Activated naive CD4-positive, alpha-beta T cell treated with anti-CD3 and anti-CD28 coated beads, Interleukin-2, amount 50 U/mL, for 72 hours (primary cell): ENCODE measurements around the gene KRT36. TPM values are rescaled to one million over a fixed set of nuclear protein-coding genes. Genes with fewer than 3 reads are reported as not detected.

Source experiments
- ATAC-seq, 2 donors: fragments of 150-1000 bp; cut with Tn5 transposase; 2 replicates each; pipeline ENCODE4 v1.10.0; 2021; ENCODE audit warnings: mild to moderate bottlenecking in 2 of 2, moderate library complexity in 2 of 2
- DNase-seq, 2 donors: peaks; one replicate each; pipeline ENCODE4 v3.0.0; 2021 to 2022; ENCODE audit warnings: low spot score in 2 of 2
- H3K27ac Mint-ChIP-seq, 2 donors: one replicate each; pipeline ENCODE4 v1.8.0; 2022; ENCODE audit warnings: mild to moderate bottlenecking in 2 of 2, mixed read lengths in 2 of 2
- H3K36me3 Mint-ChIP-seq, 2 donors: one replicate each; pipeline ENCODE4 v1.8.0; 2022; ENCODE audit warnings: mixed read lengths in 2 of 2
- H3K9me3 Mint-ChIP-seq, 2 donors: one replicate each; pipeline ENCODE4 v1.8.0; 2022; ENCODE audit warnings: mixed read lengths in 2 of 2
- total RNA-seq, 2 donors: library from RNA; stranded (reverse); gene quantifications; one replicate each; pipeline ENCODE4 v1.2.3, GENCODE V29; 2022

KRT36 gene
- total RNA-seq, 2 donors from 2014 or later = not detected

DNA sequence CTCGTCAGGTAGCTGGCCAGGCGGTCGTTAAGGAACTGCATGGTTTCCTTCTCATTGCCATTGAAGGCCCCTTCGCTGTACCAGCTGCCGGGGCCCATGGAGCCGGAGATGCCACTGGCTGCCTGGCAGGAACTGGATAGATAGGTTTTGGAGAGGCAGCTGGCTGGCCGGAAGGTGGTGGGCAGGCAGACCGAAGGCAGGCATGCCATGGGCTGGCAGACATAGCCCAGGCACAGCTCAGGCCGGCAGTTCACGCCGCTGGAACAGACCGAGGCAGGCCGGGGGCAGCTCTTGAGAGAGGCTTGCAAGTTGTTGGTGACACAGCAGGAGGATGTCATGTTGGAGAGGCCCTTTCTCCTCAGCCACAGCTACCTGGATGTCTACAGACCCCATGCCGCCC lies 22.7 kb downstream of the KRT36 start, which contains the start of gene KRT32:
TSS of gene KRT32 (minus strand) at position 399 of the 400 bp plus-strand sequence. CDS start at position 338, 61 bp downstream.
- H3K9me3 Mint-ChIP-seq = peaks cover 4 to 12% of the 10 kb centered on the region in 2 donors
- no peak within 1 kb of the TSS for H3K27ac Mint-ChIP-seq
- no peak for DNase-seq
- ATAC-seq = no peak
- no peaks in the 10 kb centered on the region for H3K36me3 Mint-ChIP-seq

DNA sequence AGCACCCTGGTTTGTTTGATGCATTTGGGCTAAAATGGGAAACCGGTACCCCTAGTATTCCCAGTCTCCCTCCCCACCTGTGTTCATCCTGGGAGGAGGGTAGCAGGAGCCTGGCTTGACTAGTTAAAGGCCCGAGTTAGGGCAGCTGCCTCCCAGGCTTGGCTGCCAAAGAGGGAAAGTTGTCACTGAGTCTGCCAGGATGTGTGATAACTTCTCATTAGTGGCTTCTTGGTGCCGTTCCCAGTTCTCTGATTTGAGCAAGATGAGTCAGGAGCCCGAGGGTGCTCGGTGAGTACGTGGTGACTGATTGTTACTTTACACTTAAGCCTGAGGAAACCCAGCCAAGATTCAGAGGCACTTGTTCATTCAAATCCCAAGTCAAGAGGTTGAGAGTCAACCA lies 25.0 kb downstream of the KRT36 start:
- ATAC-seq (no peak), DNase-seq (no peak)
- H3K9me3 Mint-ChIP-seq = peaks cover 0 to 7% of the 10 kb centered on the region in 2 donors
- H3K27ac Mint-ChIP-seq = no peak overlapping the region
- no peaks in the 10 kb centered on the region for H3K36me3 Mint-ChIP-seq

DNA sequence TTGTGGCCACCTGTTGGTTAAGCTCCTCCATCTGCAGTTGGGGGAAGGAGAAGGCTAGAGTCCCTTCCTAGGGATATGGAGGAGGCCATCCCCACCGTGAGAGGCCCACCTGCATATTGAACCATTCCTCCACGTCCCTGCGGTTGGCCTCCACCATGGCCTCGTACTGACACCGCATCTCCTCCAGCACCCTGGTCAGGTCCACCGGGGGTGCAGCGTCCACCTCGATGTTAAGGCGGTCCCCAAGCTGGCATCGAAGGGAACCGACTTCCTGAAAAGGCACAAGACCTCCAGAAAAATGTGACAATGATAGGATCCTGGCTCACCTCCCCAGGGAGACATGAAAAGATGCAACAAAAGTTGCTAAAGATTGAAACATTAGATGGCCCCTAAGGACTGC lies 25.5 kb downstream of the KRT36 start:
- H3K9me3 Mint-ChIP-seq = peaks cover 0 to 7% of the 10 kb centered on the region in 2 donors
- H3K36me3 Mint-ChIP-seq = no peaks in the 10 kb centered on the region
- DNase-seq (no peak), ATAC-seq (no peak)
- H3K27ac Mint-ChIP-seq = no peak overlapping the region

DNA sequence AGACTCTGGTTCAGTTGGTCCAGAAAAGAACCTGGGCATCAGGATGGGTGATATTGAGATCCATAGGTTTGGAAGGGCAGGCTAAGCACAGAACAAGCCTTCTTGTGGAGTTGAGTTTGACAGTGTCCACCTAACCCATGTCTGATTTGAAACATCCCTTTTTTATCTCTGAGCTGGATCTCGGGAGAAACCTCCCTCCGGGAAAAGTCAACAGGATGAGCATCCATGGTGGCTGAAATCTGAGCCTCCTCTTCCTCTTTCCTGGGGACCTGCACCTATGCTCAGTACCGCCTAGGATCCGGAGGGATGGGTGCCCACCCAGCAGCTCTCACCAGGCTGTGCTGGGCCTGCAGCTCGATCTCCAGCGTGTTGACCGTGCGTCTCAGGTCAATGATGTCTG lies 26.0 kb downstream of the KRT36 start:
- Mint-ChIP-seq H3K27ac (no peak overlapping the region), H3K36me3 (no peaks in the 10 kb centered on the region), H3K9me3 (peaks cover 0 to 7% of the 10 kb centered on the region in 2 donors)
- ATAC-seq = no peak
- DNase-seq = no peak

DNA sequence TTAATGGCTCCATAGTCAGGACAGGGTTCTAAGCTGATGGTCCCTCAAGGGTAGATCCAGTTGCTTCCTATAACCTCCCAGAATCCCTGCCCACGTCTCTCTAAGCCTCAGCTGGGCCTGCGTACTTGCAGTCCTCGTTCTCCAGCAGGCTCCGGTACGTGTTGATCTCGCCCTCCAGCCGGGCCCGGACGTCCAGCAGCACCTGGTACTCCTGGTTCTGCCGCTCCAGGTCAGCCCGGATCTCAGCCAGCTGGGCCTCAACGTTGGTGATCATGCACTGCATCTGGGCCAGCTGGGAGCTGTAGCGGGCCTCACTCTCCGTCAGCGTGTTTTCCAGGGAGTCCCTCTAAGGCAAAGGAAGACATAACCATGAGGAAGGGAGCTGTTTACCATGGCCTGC lies 27.0 kb downstream of the KRT36 start:
- H3K9me3 Mint-ChIP-seq = no peaks in the 10 kb centered on the region
- ATAC-seq = no peak
- no peak for DNase-seq
- H3K36me3 Mint-ChIP-seq = no peaks in the 10 kb centered on the region
- H3K27ac Mint-ChIP-seq = no peak overlapping the region

DNA sequence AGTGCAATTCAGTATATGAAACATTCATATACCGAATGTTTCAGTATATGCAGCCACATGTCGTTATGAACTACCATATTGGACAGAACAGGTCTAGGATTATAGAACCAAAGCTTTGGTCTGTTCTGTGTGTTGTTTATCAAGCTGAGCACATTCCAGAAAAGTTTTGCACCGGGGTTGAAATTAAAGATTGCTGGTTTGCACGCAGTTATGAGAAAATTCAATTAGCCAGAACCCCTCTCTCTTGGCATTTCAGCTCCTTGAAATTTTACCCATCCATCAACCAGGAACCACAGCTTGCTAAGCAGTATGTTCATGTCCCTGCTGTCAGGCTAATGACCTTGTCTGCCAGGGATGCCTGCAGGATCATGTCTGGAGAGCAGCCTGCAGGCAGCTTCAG lies 32.0 kb downstream of the KRT36 start:
- no peak for ATAC-seq
- H3K36me3 Mint-ChIP-seq = no peaks in the 10 kb centered on the region

DNA sequence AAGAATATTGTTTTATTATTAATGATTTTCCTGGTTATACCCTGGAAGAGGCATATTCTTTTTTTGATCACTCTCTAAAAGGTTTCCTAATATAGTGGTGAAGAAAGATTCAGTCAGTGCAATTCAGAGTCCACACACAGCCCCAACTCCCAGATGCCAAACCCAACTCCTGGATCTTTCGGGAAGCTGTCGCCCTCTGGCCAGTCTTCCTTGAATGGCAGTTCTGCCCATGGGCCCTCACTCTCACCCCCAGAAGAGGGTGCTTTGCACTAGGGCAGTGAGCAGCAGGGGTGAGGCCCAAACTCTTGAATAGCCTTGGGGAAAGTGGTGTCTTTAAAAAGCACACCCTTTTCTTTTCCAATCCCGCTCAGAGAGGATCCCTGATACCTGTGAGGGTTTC lies 33.5 kb downstream of the KRT36 start:
- Mint-ChIP-seq H3K27ac (no peak overlapping the region), H3K9me3 (no peaks in the 10 kb centered on the region), H3K36me3 (no peaks in the 10 kb centered on the region)
- DNase-seq (no peak), ATAC-seq (no peak)

More for the DNA sequence above, 32.0 kb downstream of the KRT36 start:
- H3K27ac Mint-ChIP-seq = no peak overlapping the region
- DNase-seq = no peak
- H3K9me3 Mint-ChIP-seq = no peaks in the 10 kb centered on the region

DNA sequence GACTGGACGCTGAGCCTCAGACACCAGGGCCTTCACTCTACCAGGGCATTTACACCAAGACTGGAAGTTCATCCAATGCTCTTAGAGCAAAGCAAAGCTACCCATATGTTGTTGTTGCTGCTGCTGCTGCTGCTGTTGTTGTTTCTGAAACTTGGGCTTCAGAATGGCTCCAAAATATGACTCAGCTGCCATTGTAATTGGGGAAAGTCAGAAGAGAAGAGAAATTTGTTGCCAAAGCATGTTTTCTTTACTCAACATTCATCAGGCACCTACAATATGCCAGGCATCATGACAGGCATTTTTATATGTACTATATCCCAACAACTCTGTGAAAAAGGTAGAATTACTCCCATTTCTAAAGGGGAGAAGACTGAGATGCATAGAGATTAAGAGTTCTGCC lies 34.5 kb downstream of the KRT36 start:
- no peak for DNase-seq
- Mint-ChIP-seq H3K36me3 (no peaks in the 10 kb centered on the region), H3K27ac (no peak overlapping the region), H3K9me3 (no peaks in the 10 kb centered on the region)
- no peak for ATAC-seq

DNA sequence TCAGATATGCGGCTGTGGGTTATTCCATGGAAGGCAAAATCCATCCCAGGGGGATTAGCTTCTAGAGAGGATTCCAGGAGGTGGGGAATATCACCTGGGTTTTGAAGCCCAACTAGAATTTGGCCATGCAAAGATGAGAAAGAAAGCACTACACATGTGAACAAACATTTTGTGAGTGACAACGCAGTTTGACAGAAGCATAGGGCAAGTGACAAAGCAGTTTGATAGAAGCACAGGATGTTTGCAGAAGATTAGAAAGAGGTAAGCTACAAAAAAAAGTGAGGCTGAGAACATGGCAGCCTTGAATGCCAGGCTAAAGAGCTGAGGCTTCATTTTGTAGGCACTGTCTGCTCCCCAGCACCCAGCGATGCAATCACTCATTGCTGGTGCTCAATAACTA lies 36.6 kb downstream of the KRT36 start:
- Mint-ChIP-seq H3K9me3 (no peaks in the 10 kb centered on the region), H3K27ac (peak overlapping the region in 1 of 2 donors; percentile 65), H3K36me3 (no peaks in the 10 kb centered on the region)
- ATAC-seq = no peak
- DNase-seq = no peak

DNA sequence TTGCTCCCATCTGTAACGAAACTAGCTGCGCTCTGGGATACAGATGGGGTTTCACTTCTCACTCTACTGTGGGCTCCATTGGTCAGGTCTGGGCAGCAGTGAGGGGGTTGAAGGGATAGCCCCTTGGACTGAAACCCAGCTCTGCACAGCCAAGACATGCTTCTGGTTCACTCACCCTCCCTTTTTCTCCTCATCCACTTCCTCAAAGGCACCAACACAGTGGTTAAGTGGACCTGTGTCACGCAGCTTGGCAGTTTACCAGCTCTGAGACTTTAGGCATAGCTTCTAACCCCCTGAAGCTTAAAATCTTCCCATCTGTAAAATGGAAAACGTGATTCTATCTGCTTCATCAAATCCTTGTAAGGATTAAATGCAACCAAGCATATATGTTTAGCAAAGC lies 37.4 kb downstream of the KRT36 start:
- H3K27ac Mint-ChIP-seq = no peak overlapping the region
- ATAC-seq (no peak), DNase-seq (no peak)
- no peaks in the 10 kb centered on the region for H3K9me3 Mint-ChIP-seq
- no peaks in the 10 kb centered on the region for H3K36me3 Mint-ChIP-seq

DNA sequence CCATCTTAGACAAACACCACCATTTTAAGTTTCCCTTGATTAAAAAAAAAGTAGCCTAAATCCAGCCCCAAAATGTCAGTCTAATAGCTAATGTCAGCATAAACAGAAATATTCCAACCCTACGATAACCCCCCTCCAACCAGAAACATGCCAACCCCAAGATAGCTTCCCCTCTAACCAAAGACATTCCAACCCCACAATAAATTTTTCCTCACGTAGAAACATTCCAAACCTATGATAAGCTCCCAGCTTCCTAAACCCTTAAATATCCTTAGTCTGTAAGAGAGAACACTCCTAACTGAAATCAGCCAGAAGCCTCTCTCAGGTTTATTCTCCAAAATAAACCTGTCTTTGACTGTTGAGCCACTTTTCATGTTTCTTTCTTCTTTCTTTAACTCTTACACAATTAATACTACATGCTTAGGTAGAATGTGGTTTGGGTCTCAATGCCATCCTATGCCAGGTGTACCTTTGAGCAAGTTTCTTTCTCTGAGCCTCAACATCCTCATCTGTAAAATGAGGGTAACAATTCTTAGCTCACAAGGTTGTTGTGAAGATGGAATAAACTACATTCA lies 38.5 kb downstream of the KRT36 start:
- H3K36me3 Mint-ChIP-seq = no peaks in the 10 kb centered on the region
- ATAC-seq (no peak), DNase-seq (no peak)
- H3K9me3 Mint-ChIP-seq = no peaks in the 10 kb centered on the region
- H3K27ac Mint-ChIP-seq = no peak overlapping the region

DNA sequence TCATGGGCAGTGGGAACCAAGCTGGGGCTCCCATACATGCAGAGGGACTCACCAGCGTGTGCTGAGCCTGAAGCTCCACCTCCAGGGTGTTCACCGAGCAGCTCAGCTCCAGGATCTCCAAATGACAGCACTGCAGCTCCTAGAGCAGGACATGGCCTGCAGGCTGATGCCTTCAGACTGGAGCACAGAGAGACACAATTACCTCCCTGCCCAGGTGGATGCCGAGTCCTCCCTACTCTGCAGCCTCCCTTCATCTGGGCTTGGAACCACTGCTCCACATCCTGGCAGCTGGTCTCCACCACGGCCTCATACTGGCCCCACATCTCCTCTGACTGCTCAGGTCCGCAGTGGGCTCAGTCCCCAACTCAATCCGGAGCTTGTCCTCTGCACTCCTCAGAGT lies 40.7 kb downstream of the KRT36 start:
- no peaks in the 10 kb centered on the region for H3K36me3 Mint-ChIP-seq
- ATAC-seq = no peak

DNA sequence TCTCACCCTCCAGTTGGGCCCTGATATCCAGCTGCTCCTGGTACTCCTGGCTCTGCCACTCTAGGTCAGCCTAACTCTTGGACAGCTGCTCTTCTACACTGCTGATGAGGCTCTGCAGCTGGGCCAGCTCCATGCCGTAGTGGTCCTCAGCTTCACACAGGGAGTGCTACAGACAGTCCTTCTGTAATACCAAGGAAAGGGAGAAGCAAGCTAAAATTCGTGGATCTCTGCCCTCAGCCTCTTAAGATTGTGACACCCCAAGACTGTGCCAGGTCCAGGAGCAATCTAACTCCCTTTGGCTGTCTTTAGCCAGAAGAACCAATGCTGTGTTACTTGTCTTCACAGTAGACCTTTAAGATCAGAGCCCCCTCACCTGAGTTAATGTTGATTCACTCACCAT lies 41.2 kb downstream of the KRT36 start:
- no peaks in the 10 kb centered on the region for H3K36me3 Mint-ChIP-seq
- no peak overlapping the region for H3K27ac Mint-ChIP-seq
- DNase-seq = no peak
- no peak for ATAC-seq
- no peaks in the 10 kb centered on the region for H3K9me3 Mint-ChIP-seq

More for the DNA sequence above, 40.7 kb downstream of the KRT36 start:
- no peak for DNase-seq
- H3K9me3 Mint-ChIP-seq = no peaks in the 10 kb centered on the region
- H3K27ac Mint-ChIP-seq = no peak overlapping the region

DNA sequence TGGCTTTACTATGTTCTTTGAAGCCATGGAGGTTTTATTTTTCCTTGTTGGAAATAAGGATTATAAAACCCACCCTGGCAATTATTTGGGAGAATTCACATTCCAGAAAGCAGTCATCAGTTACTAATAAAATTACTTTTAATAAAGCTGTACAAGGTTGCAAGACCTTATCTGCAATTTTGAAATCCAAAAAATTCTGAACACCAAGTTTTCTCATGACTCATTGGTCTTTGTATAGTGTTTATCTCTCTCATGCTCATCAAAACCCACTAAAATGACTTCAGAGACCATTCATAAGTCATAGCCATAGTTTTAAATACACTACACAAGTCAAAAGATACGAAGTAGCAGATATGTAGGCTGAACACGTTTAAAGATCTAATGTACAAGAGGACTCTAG lies 42.9 kb downstream of the KRT36 start:
- DNase-seq (no peak), ATAC-seq (no peak)
- Mint-ChIP-seq H3K27ac (no peak overlapping the region), H3K36me3 (no peaks in the 10 kb centered on the region), H3K9me3 (no peaks in the 10 kb centered on the region)

DNA sequence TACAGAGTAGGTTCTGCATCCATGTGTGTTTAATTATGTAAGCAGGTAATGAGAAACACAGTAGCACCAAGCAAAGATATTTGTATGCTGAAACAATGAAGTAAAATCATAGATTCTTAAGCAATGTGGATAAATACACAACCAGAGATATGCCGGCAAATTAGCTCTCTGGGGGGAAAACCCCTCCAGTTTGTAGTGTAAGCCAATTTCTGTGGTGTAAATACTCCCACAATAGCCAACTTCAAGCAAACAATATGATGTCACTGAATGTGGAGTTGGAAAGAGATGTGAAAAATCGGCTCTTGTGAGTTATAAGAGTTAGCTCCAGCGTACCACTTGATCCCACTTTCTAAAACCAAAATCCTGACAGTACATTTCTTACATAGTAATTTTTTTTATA lies 45.1 kb downstream of the KRT36 start:
- Mint-ChIP-seq H3K27ac (no peak overlapping the region), H3K36me3 (no peaks in the 10 kb centered on the region), H3K9me3 (no peaks in the 10 kb centered on the region)
- ATAC-seq (no peak), DNase-seq (no peak)

DNA sequence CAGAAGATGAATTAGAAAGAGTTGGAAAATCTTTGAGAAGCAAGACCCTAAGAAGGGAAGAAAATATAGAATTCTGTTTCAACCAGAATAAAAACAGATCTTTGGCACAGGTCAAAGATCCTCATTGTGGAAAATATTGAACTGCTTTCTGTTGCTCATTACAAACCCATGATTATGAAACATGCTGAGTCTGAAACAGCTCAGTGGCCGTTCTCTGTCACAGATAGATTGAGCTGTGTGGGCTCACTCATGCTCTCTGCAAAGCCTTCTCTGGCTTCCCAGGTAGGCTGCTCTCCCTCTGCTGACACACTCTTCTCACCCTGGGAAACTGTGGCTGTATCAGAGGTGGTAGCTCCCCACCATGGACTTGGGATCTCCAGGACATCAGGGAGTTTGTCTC lies 45.5 kb downstream of the KRT36 start:
- Mint-ChIP-seq H3K9me3 (no peaks in the 10 kb centered on the region), H3K36me3 (no peaks in the 10 kb centered on the region), H3K27ac (no peak overlapping the region)
- DNase-seq (no peak), ATAC-seq (peak in 1 of 2 donors; percentile 38)

DNA sequence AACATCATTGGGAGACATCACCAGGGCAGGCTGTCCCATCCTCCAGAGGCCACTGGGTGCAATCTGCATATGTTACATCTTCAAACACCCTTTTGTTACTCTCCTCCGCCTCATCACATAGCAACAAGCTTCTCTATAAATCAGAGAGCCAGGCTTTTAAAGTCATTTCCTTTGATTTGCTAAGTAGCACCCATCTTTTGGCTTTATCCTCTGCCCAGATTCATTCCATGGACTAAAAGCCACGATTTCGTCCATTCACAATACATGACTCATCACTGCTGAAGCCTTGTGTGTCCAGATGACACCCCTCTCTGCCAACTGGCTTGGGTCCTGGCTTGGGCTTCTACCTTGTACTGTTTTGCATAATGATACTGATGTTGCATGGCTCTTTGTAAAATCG lies 47.0 kb downstream of the KRT36 start:
- H3K36me3 Mint-ChIP-seq = no peaks in the 10 kb centered on the region
- no peaks in the 10 kb centered on the region for H3K9me3 Mint-ChIP-seq
- no peak overlapping the region for H3K27ac Mint-ChIP-seq
- DNase-seq (no peak), ATAC-seq (no peak)

DNA sequence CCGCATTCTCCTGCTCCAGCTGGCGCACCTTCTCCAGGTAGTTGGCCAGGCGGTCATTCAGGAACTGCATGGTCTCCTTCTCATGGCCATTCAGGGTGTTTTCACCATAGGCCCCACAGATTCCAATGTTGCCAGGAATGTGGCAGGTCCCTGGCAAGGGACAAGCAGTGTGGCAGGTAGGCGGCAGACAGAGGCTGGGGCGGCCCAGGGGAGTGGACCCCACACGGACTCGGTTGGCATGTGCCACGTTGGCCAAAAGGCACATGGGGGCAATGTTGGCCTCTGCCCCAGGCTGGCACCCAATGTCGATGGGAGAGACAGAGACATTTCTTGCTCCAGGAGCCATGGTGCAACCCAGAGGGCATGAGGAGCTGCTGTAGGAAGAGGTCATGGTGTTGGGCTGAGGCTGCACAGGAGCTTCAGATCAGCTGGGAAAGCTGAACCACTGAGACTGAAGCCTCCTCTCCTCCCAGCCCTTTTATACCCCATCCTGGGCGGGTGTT lies 49.1 kb downstream of the KRT36 start, which contains the start of gene KRT38:
TSS of gene KRT38 (minus strand) at position 453 of the 503 bp plus-strand sequence. CDS start at position 391, 62 bp downstream.
- Mint-ChIP-seq H3K36me3 (no peaks in the 10 kb centered on the region), H3K27ac (no peak within 1 kb of the TSS), H3K9me3 (no peaks in the 10 kb centered on the region)
- DNase-seq = no peak
- ATAC-seq = no peak
